ENCODE results near the gene PPP1R36.
"Not testable (repeated sequence)": the region's sequence is repeated elsewhere in the genome, so short reads cannot be mapped to it uniquely, and the experiment has no call there.

Gene PPP1R36

DNA sequence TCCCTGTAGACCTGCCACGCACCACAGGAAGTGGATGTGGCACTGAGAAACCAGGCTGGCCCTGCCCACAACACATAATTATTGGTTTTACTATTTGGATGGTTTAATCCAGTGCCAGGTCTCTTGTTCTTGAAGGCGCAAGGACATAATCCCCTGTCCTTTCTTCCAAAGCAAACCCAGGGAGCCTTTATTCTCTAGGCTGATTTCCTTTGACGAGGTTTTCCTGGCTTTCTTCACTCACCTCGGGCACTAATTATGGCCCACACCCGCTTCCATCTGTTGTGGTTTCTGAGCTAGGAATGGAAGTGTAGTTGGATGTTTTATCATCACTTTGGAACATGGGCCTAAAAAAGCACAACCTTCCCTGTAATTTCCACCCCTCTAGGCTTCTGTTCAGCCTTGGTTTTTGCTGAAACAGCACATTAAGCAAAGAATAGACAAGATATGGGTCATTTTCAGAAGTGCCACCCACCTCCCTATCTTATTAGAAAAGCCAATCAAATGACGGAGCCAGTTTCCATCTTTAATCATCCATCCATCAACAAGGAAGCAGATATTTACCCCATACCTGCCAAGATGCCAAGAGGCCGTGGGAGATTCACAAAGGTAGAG, 73.9 kb downstream of the PPP1R36 start:
- TF ChIP-seq POLR2AphosphoS5 (IDR thresholded peaks at IDR 0.05; ENCODE audit: low read depth, low read length): no peak
- no peak for TF ChIP-seq POLR2A (IDR thresholded peaks at IDR 0.05; ENCODE audit: low read depth, low read length)
- FAIRE-seq (no peak), DNase-seq (ENCODE audit: insufficient read length) (no peak)

- FAIRE-seq: no peak
- no peak for DNase-seq (ENCODE audit: insufficient read length)
- no peak for TF ChIP-seq POLR2AphosphoS5 (IDR thresholded peaks at IDR 0.05; ENCODE audit: low read depth, low read length)
- TF ChIP-seq TAF1 (IDR thresholded peaks at IDR 0.05; ENCODE audit: borderline replicate concordance, low read depth, low read length): no peak
- TF ChIP-seq POLR2A (IDR thresholded peaks at IDR 0.05; ENCODE audit: low read depth, low read length): no peak
Measured at GRCh38 chr14:64625386-64626232, 75.8 kb downstream of the PPP1R36 start.

- DNase-seq (ENCODE audit: insufficient read length): no peak
Measured at GRCh38 chr14:64628940-64629408, 79.2 kb downstream of the PPP1R36 start.

DNA sequence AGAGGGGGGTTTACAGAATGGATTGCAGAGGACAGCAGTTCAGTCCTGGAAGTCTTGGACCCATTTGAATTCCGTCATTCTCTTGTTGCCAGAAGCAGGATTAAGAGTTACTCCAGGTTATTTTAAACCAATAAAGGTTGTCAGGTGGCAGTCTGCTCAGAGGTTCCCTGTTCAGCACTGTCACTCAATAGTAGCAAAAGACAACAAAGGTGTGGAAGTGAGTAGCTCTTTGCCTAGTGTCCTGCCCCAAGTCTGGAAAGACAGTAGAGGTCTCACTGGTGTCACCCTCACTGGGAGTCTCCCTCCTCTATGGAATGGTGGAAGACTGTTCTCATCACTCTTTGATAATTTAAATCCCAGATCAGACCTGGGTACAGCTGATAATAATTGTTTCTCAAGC, 81.0 kb downstream of the PPP1R36 start:
- FAIRE-seq (no peak), DNase-seq (ENCODE audit: insufficient read length) (no peak)
- TF ChIP-seq TAF1 (IDR thresholded peaks at IDR 0.05; ENCODE audit: borderline replicate concordance, low read depth, low read length) (no peak), POLR2A (IDR thresholded peaks at IDR 0.05; ENCODE audit: low read depth, low read length) (no peak), POLR2AphosphoS5 (IDR thresholded peaks at IDR 0.05; ENCODE audit: low read depth, low read length) (no peak)

More at GRCh38 chr14:64628940-64629408, 79.2 kb downstream of the PPP1R36 start:
- no peak for FAIRE-seq
- TF ChIP-seq TAF1 (IDR thresholded peaks at IDR 0.05; ENCODE audit: borderline replicate concordance, low read depth, low read length) (no peak), POLR2AphosphoS5 (IDR thresholded peaks at IDR 0.05; ENCODE audit: low read depth, low read length) (no peak), POLR2A (IDR thresholded peaks at IDR 0.05; ENCODE audit: low read depth, low read length) (no peak)

- DNase-seq (ENCODE audit: insufficient read length): not testable (repeated sequence)
Measured at GRCh38 chr14:64631222-64631621, 81.5 kb downstream of the PPP1R36 start.

GRCh38 chr14:64632056-64632455, 82.3 kb downstream of the PPP1R36 start:
- FAIRE-seq (no peak), DNase-seq (ENCODE audit: insufficient read length) (no peak)
- no peak for TF ChIP-seq POLR2A (IDR thresholded peaks at IDR 0.05; ENCODE audit: low read depth, low read length)
- no peak for TF ChIP-seq POLR2AphosphoS5 (IDR thresholded peaks at IDR 0.05; ENCODE audit: low read depth, low read length)
- TF ChIP-seq TAF1 (IDR thresholded peaks at IDR 0.05; ENCODE audit: borderline replicate concordance, low read depth, low read length): no peak

More at GRCh38 chr14:64631222-64631621, 81.5 kb downstream of the PPP1R36 start:
- FAIRE-seq: not testable (repeated sequence)

DNA sequence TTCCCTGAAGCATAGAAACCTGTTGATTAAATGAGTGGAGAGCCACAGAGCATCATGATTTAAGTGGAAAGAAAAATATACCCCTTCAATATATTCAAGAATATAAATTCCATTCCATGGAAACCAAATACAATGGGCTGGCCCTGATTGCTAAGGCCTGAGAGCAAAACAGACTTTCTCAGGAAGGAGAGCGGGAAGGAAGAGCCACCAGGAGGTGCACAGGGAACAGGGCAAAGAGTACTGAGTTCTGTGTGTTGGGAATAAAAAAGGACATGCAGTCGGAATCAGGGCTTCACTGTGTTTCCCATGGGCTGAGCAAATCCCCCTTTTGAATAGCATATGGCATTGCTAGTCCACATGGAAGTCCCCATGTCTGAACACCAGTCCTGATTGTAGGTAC, 84.8 kb downstream of the PPP1R36 start:
- FAIRE-seq (no peak), DNase-seq (ENCODE audit: insufficient read length) (no peak)
- TF ChIP-seq POLR2AphosphoS5 (IDR thresholded peaks at IDR 0.05; ENCODE audit: low read depth, low read length) (no peak), TAF1 (IDR thresholded peaks at IDR 0.05; ENCODE audit: borderline replicate concordance, low read depth, low read length) (no peak), POLR2A (IDR thresholded peaks at IDR 0.05; ENCODE audit: low read depth, low read length) (no peak)

GRCh38 chr14:64636208-64636979, 86.6 kb downstream of the PPP1R36 start:
- no peak for TF ChIP-seq POLR2A (IDR thresholded peaks at IDR 0.05; ENCODE audit: low read depth, low read length)
- no peak for TF ChIP-seq TAF1 (IDR thresholded peaks at IDR 0.05; ENCODE audit: borderline replicate concordance, low read depth, low read length)
- no peak for TF ChIP-seq POLR2AphosphoS5 (IDR thresholded peaks at IDR 0.05; ENCODE audit: low read depth, low read length)
- FAIRE-seq (peak; percentile 81), DNase-seq (ENCODE audit: insufficient read length) (peak; percentile 65)

GRCh38 chr14:64636980-64637429, 87.2 kb downstream of the PPP1R36 start:
- no peak for TF ChIP-seq POLR2A (IDR thresholded peaks at IDR 0.05; ENCODE audit: low read depth, low read length)
- no peak for TF ChIP-seq TAF1 (IDR thresholded peaks at IDR 0.05; ENCODE audit: borderline replicate concordance, low read depth, low read length)
- no peak for TF ChIP-seq POLR2AphosphoS5 (IDR thresholded peaks at IDR 0.05; ENCODE audit: low read depth, low read length)
- DNase-seq (ENCODE audit: insufficient read length) (no peak), FAIRE-seq (no peak)

DNA sequence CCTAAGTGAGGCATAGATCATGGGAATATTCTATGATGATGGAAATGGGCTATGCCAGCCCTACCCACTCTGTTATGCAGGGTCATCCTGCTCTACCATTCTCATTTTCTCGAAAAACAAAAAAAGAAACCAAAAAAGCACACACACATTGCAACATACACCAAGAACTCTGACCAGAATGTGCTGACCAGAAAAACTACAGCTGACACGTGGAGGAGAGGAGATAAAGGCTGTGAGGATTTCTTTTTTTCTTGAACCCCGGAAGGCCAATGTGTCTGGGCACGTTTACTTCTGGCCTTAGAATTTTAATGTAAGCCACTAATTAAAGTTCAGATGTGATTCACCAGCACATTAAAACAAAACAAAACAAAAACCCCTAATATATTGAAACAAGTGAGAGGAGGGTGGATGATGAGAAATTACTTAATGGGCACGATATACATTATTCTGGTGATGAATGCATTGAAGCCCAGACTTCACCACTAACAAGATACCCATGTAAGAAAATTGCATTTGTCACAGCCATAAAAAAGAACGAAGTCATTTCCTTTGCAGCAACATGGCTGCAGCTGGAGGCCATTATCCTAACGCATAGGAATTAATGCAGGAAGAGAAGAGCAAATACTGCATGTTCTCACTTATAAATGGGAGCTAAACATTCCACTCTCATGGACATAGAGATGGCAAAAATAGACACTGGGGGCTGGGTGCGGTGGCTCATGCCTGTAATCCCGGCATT, 88.1 kb downstream of the PPP1R36 start:
- no peak for TF ChIP-seq POLR2A (IDR thresholded peaks at IDR 0.05; ENCODE audit: low read depth, low read length)
- TF ChIP-seq TAF1 (IDR thresholded peaks at IDR 0.05; ENCODE audit: borderline replicate concordance, low read depth, low read length): no peak
- TF ChIP-seq POLR2AphosphoS5 (IDR thresholded peaks at IDR 0.05; ENCODE audit: low read depth, low read length): no peak
- DNase-seq (ENCODE audit: insufficient read length): no peak
- no peak for FAIRE-seq

GRCh38 chr14:64638625-64639024, 88.9 kb downstream of the PPP1R36 start:
- TF ChIP-seq POLR2A (IDR thresholded peaks at IDR 0.05; ENCODE audit: low read depth, low read length): no peak
- TF ChIP-seq POLR2AphosphoS5 (IDR thresholded peaks at IDR 0.05; ENCODE audit: low read depth, low read length): no peak
- no peak for TF ChIP-seq TAF1 (IDR thresholded peaks at IDR 0.05; ENCODE audit: borderline replicate concordance, low read depth, low read length)
- FAIRE-seq (no peak), DNase-seq (ENCODE audit: insufficient read length) (no peak)
